SK-N-SH (cell line): ENCODE results near the gene MAPKAP1. TPM values are rescaled to one million over a fixed set of nuclear protein-coding genes. Genes with fewer than 3 reads are reported as not detected.

Experiments
- CTCF ChIA-PET: fragments of 300-600, 350-600 bp; formaldehyde crosslinking; extraction: SDS; loops from one replicate; lab custom pipeline; 2021; lab: Yijun Ruan, JAX
- POLR2A ChIA-PET: fragments of 350-600 bp; sonication (Branson Sonifier 250); formaldehyde crosslinking; extraction: SDS; loops from one replicate; lab custom pipeline; 2020; ENCODE audit warnings: antibody characterized with exemption, inconsistent platforms; lab: Yijun Ruan, JAX
- DNase-seq: peaks from one replicate; pipeline ENCODE4 v3.0.0; 2012
- H2AFZ ChIP-seq: fragments of 200-600 bp; sonication (generic); 2 replicates; pipeline ENCODE4 v1.8.1; 2016; ENCODE audit warnings: antibody characterized with exemption, mild to moderate bottlenecking, low read depth
- H3F3A ChIP-seq: fragments of 200-600 bp; sonication (generic); replicated peaks from 2 replicates; pipeline ENCODE3; 2016; ENCODE audit warnings: antibody characterized with exemption, mild to moderate bottlenecking; ENCODE audit not compliant: insufficient read depth
- H3K27ac ChIP-seq, 2 experiments: fragments of 200-500 bp in 1 of 2; fragments of 200-600 bp in 1 of 2; sonication (Bioruptor generic) in 1 of 2; sonication (generic), shearing (Covaris generic) in 1 of 2; 2 replicates each; pipeline versions ENCODE4 v1.5.1 to v1.6.1; 2014 to 2016; ENCODE audit warnings: low read depth in 2 of 2, inconsistent platforms in 1 of 2, low read length in 1 of 2, mild to moderate bottlenecking in 1 of 2, mixed read lengths in 1 of 2
- H3K27me3 ChIP-seq: fragments of 200-600 bp; sonication (generic), shearing (Covaris generic); 2 replicates; pipeline ENCODE4 v1.6.1; 2016; ENCODE audit warnings: mixed run types; ENCODE audit not compliant: insufficient read depth
- H3K36me3 ChIP-seq, 2 experiments: fragments of 200-500 bp in 1 of 2; fragments of 200-600 bp in 1 of 2; sonication (Bioruptor generic) in 1 of 2; sonication (generic) in 1 of 2; replicated peaks in 1 of 2; 2 replicates each; pipeline versions ENCODE3 to v1.5.1; 2014 to 2016; ENCODE audit warnings: low read length in 1 of 2, mild to moderate bottlenecking in 1 of 2; ENCODE audit not compliant: insufficient read depth in 2 of 2, control insufficient read depth in 1 of 2
- H3K4me1 ChIP-seq, 2 experiments: fragments of 200-500 bp in 1 of 2; fragments of 200-600 bp in 1 of 2; sonication (Bioruptor generic) in 1 of 2; sonication (generic), shearing (Covaris generic) in 1 of 2; 2 replicates each; pipeline versions ENCODE4 v1.5.1 to v1.6.1; 2014 to 2016; ENCODE audit warnings: low read depth in 1 of 2, low read length in 1 of 2, mixed run types in 1 of 2; ENCODE audit not compliant: insufficient read depth in 2 of 2, control insufficient read depth in 1 of 2
- H3K4me2 ChIP-seq: fragments of 200-600 bp; sonication (generic), shearing (Covaris generic); 2 replicates; pipeline ENCODE4 v1.6.1; 2017; ENCODE audit warnings: mixed run types
- H3K4me3 ChIP-seq, 2 experiments: fragments of 200-500 bp in 1 of 2; fragments of 200-600 bp in 1 of 2; sonication (Bioruptor generic) in 1 of 2; sonication (generic), shearing (Covaris generic) in 1 of 2; 2 replicates each; pipeline versions ENCODE4 v1.5.1 to v1.8.1; 2014 to 2016; ENCODE audit warnings: low read depth in 2 of 2, inconsistent platforms in 1 of 2, low read length in 1 of 2, mild to moderate bottlenecking in 1 of 2, mixed read lengths in 1 of 2, moderate library complexity in 1 of 2
- H3K79me2 ChIP-seq: fragments of 200-600 bp; sonication (generic); 2 replicates; pipeline ENCODE4 v1.8.1; 2017; ENCODE audit warnings: mild to moderate bottlenecking; ENCODE audit not compliant: insufficient read depth
- H3K9ac ChIP-seq: fragments of 200-600 bp; sonication (generic); 2 replicates; pipeline ENCODE4 v1.6.1; 2017; ENCODE audit warnings: mixed run types
- H3K9me2 ChIP-seq: fragments of 200-600 bp; sonication (generic); 2 replicates; pipeline ENCODE4 v1.6.1; 2017; ENCODE audit warnings: mixed run types
- H3K9me3 ChIP-seq: fragments of 200-600 bp; sonication (generic); 2 replicates; pipeline ENCODE4 v1.6.1; 2017; ENCODE audit warnings: mixed run types, mild to moderate bottlenecking, moderate library complexity
- H4K20me1 ChIP-seq: fragments of 200-600 bp; sonication (generic); 2 replicates; pipeline ENCODE4 v1.6.1; 2017; ENCODE audit warnings: mild to moderate bottlenecking, mixed run types; ENCODE audit not compliant: insufficient read depth
- CTCF ChIP-seq: fragments of 200-600 bp; sonication (generic); IDR thresholded peaks from 2 replicates; pipeline ENCODE4 v1.6.1; 2017; ENCODE audit warnings: antibody characterized with exemption, mild to moderate bottlenecking, moderate library complexity
- ELF1 ChIP-seq: IDR thresholded peaks from 2 replicates; pipeline ENCODE4 v1.4.0; 2012
- EZH2phosphoT487 ChIP-seq: fragments of 200-600 bp; sonication (generic); IDR thresholded peaks from 2 replicates; pipeline ENCODE4 v1.6.1; 2017; ENCODE audit warnings: low read depth, mixed run types, mild to moderate bottlenecking, antibody characterized with exemption, moderate library complexity, borderline replicate concordance
- FOXJ3 ChIP-seq: sonication (generic); formaldehyde crosslinking; IDR thresholded peaks from 2 replicates; pipeline ENCODE4 v1.5.1; 2020; ENCODE audit warnings: mild to moderate bottlenecking, missing genetic modification reagents
- FOXM1 ChIP-seq: IDR thresholded peaks from 2 replicates; pipeline ENCODE4 v1.4.0; 2012; ENCODE audit warnings: low read depth, mild to moderate bottlenecking
- JUND ChIP-seq: IDR thresholded peaks from 2 replicates; pipeline ENCODE4 v1.4.0; 2012
- MXI1 ChIP-seq: IDR thresholded peaks from 2 replicates; pipeline ENCODE4 v1.6.1; 2012; ENCODE audit warnings: mild to moderate bottlenecking, low read depth, low read length, improper control_type of control experiment
- PBX3 ChIP-seq: IDR thresholded peaks from 2 replicates; pipeline ENCODE4; 2012
- REST ChIP-seq: IDR thresholded peaks from 2 replicates; pipeline ENCODE4 v1.6.1; 2012; ENCODE audit warnings: mild to moderate bottlenecking, low read depth, low read length, moderate library complexity
- TEAD4 ChIP-seq: IDR thresholded peaks from 2 replicates; pipeline ENCODE4 v1.4.0; 2012; ENCODE audit warnings: mild to moderate bottlenecking, borderline replicate concordance; ENCODE audit not compliant: insufficient read depth
- USF2 ChIP-seq: fragments of 150-350 bp; IDR thresholded peaks from 2 replicates; pipeline ENCODE4 v1.6.1; 2017; ENCODE audit warnings: antibody characterized with exemption, low read length, low read depth, borderline replicate concordance
- YY1 ChIP-seq: IDR thresholded peaks from 2 replicates; pipeline ENCODE4 v1.4.0; 2012; ENCODE audit warnings: low read depth, mild to moderate bottlenecking
- ZBTB33 ChIP-seq: IDR thresholded peaks from 2 replicates; pipeline ENCODE4 v1.4.0; 2012; ENCODE audit warnings: low read depth, borderline replicate concordance
- WGBS: methylation state at CpG from one replicate; pipeline ENCODE4 v1.1.6; 2017; ENCODE audit warnings: low lambda C conversion rate; 5-methylcytosine and 5-hydroxymethylcytosine counted together
- polyA plus RNA-seq, 3 experiments: library from polyadenylated mRNA; depleted of rRNA; stranded (reverse); fragments of >200 nt; gene quantifications; 2 replicates each; pipeline ENCODE4 v1.2.3, GENCODE V29; 2012

MAPKAP1 gene
- polyA plus RNA-seq, 1 of the 3 experiments (the other 2 are of a cell fraction): 117 TPM

GRCh38 chr9:125554726-125555125, 152.3 kb downstream of the MAPKAP1 start:
- H3K4me3 ChIP-seq: no peak overlapping the region
- H3K4me2 ChIP-seq: no peak overlapping the region
- H4K20me1 ChIP-seq: no peaks in the 10 kb centered on the region
- H3K79me2 ChIP-seq: peaks cover 16% of the 10 kb centered on the region; the same call in 1 of the 2 replicates
- no peak overlapping the region for H3K27ac ChIP-seq
- ChIA-PET CTCF (interaction anchor here (1.6 kb wide), 1 partner anchor 147 kb away, joined by 6 read pairs; no protein-coding TSS in a partner anchor), POLR2A (no interaction called here)
- TF ChIP-seq FOXM1 (no peak), TEAD4 (no peak), EZH2phosphoT487 (no peak), ELF1 (no peak), JUND (no peak), ZBTB33 (no peak), USF2 (no peak)
- H2AFZ ChIP-seq: no peak overlapping the region
- H3K36me3 ChIP-seq: peaks cover 9 to 34% of the 10 kb centered on the region in 2 experiments
- 93% methylated on average over 3 of the region's 3 CpGs for WGBS
- H3K9me3 ChIP-seq: no peaks in the 10 kb centered on the region
- DNase-seq: no peak
- no peak overlapping the region for H3K9ac ChIP-seq
- peaks cover 8 to 27% of the 10 kb centered on the region in 2 experiments for H3K4me1 ChIP-seq
- H3F3A ChIP-seq: peaks cover 23% of the 10 kb centered on the region
- H3K9me2 ChIP-seq: no peaks in the 10 kb centered on the region
- H3K27me3 ChIP-seq: no peaks in the 10 kb centered on the region

- H3K4me3 ChIP-seq: no peak overlapping the region
- ChIA-PET CTCF (interaction anchor here (0.8 to 3.5 kb wide), 3 partner anchors 79 to 197 kb away, joined by 3 to 16 read pairs (median 3); no protein-coding TSS in a partner anchor), POLR2A (no interaction called here)
- no peak overlapping the region for H3K4me2 ChIP-seq
- no peak for DNase-seq
- H3K79me2 ChIP-seq: peaks cover 11% of the 10 kb centered on the region; the same call in 1 of the 2 replicates
- no peak overlapping the region for H3K9ac ChIP-seq
- H3F3A ChIP-seq: peaks cover 20% of the 10 kb centered on the region
- WGBS: 100% methylated on average over 1 of the region's 1 CpG
- no peak overlapping the region for H2AFZ ChIP-seq
- no peak overlapping the region; a peak in 1 of 4 replicates for H3K27ac ChIP-seq
- H3K4me1 ChIP-seq: peaks cover 19 to 30% of the 10 kb centered on the region in 2 experiments
- no peaks in the 10 kb centered on the region for H3K9me2 ChIP-seq
- no peaks in the 10 kb centered on the region for H4K20me1 ChIP-seq
- no peaks in the 10 kb centered on the region for H3K9me3 ChIP-seq
- H3K36me3 ChIP-seq: peaks cover 4 to 19% of the 10 kb centered on the region in 2 experiments
- no peaks in the 10 kb centered on the region for H3K27me3 ChIP-seq
- no peak for TF ChIP-seq FOXM1
- no peak for TF ChIP-seq REST
- TF ChIP-seq YY1: no peak
- no peak for TF ChIP-seq ZBTB33
- no peak for TF ChIP-seq PBX3
- no peak for TF ChIP-seq EZH2phosphoT487
- no peak for TF ChIP-seq FOXJ3
- no peak for TF ChIP-seq CTCF
- TF ChIP-seq MXI1: no peak
- no peak for TF ChIP-seq JUND
These were observed 155.2 kb downstream of the MAPKAP1 start for GRCh38 chr9:125551781-125552180.
